LNCaP clone FGC (cell line): ENCODE measurements around the gene ITGA4.

ENCODE experiments used
- DNase-seq: peaks from one replicate; pipeline ENCODE4 v3.0.0-alpha.2; 2011; ENCODE audit warnings: low read depth
- H3K4me3 ChIP-seq: 2 replicates; pipeline ENCODE4 v1.5.1; 2011; ENCODE audit warnings: mild to moderate bottlenecking, low read depth, low read length, control low read depth
- CTCF ChIP-seq: IDR thresholded peaks from 2 replicates; pipeline ENCODE4 v1.5.1; 2012; ENCODE audit warnings: mild to moderate bottlenecking; ENCODE audit not compliant: control insufficient read depth, insufficient read depth; ENCODE audit errors: extremely low read depth

ITGA4 gene

GRCh38 chr2:181553244-181553643 is 96.1 kb downstream of the ITGA4 start:
- no peak overlapping the region for H3K4me3 ChIP-seq
- no peak for TF ChIP-seq CTCF
- no peak for DNase-seq

- TF ChIP-seq CTCF, result no peak
- no peak overlapping the region for H3K4me3 ChIP-seq
- DNase-seq, result no peak
Observed at GRCh38 chr2:181554061-181554830, 97.1 kb downstream of the ITGA4 start.

GRCh38 chr2:181558371-181558770 is 101.2 kb downstream of the ITGA4 start:
- no peak for TF ChIP-seq CTCF
- no peak overlapping the region for H3K4me3 ChIP-seq
- DNase-seq, result no peak

GRCh38 chr2:181563101-181563692 is 106.0 kb downstream of the ITGA4 start:
- DNase-seq, result no peak
- TF ChIP-seq CTCF, result no peak

GRCh38 chr2:181566334-181567032 is 109.3 kb downstream of the ITGA4 start:
- H3K4me3 ChIP-seq, result no peak overlapping the region
- no peak for DNase-seq
- TF ChIP-seq CTCF, result no peak

More at GRCh38 chr2:181563101-181563692, 106.0 kb downstream of the ITGA4 start:
- no peak overlapping the region for H3K4me3 ChIP-seq

GRCh38 chr2:181570059-181570458 is 112.9 kb downstream of the ITGA4 start:
- no peak overlapping the region for H3K4me3 ChIP-seq
- no peak for DNase-seq
- no peak for TF ChIP-seq CTCF
